Measurements from ENCODE around the gene WLS. TPM values are rescaled to one million over a fixed set of nuclear protein-coding genes. Genes with fewer than 3 reads are reported as not detected.
"Not testable (repeated sequence)": the region's sequence is repeated elsewhere in the genome, so short reads cannot be mapped to it uniquely, and the experiment has no call there.

Gene WLS
- total RNA-seq: 70.8 TPM

- ATAC-seq: peak; percentile 70
These were observed at the start of gene WLS for GRCh38 chr1:68232289-68233148. Gene WLS (minus strand): TSS chr1:68232523. CDS start chr1:68232299, 224 bp downstream.

GRCh38 chr1:68280286-68280685 lies 48.0 kb upstream of the WLS start:
- no peak for ATAC-seq

GRCh38 chr1:68279846-68280245 lies 47.5 kb upstream of the WLS start:
- no peak for ATAC-seq

- ATAC-seq: no peak
These were observed 45.9 kb upstream of the WLS start for GRCh38 chr1:68278221-68278620.

- ATAC-seq: no peak
These were observed 44.1 kb upstream of the WLS start for GRCh38 chr1:68276448-68276847.

- ATAC-seq: no peak
These were observed 41.2 kb upstream of the WLS start for GRCh38 chr1:68273530-68273929.

GRCh38 chr1:68271596-68271995 lies 39.3 kb upstream of the WLS start:
- no peak for ATAC-seq

GRCh38 chr1:68270951-68271350 lies 38.6 kb upstream of the WLS start:
- no peak for ATAC-seq

GRCh38 chr1:68269637-68270430 lies 37.5 kb upstream of the WLS start:
- no peak for ATAC-seq

GRCh38 chr1:68268896-68269483 lies 36.7 kb upstream of the WLS start:
- ATAC-seq: no peak

- not testable (repeated sequence) for ATAC-seq
These were observed 24.5 kb upstream of the WLS start for GRCh38 chr1:68256824-68257223.

GRCh38 chr1:68255301-68255700 lies 23.0 kb upstream of the WLS start:
- no peak for ATAC-seq

- no peak for ATAC-seq
These were observed 22.4 kb upstream of the WLS start for GRCh38 chr1:68254667-68255226.

- no peak for ATAC-seq
These were observed 4.7 kb upstream of the WLS start for GRCh38 chr1:68237040-68237439.

- ATAC-seq: peak; percentile 64
These were observed 1.8 kb upstream of the WLS start for GRCh38 chr1:68234094-68234493.

- ATAC-seq: no peak
These were observed 879 bp upstream of the WLS start for GRCh38 chr1:68233202-68233601.

GRCh38 chr1:68231627-68232288 lies 565 bp downstream of the WLS start:
- peak; percentile 40 for ATAC-seq

- peak; percentile 39 for ATAC-seq
These were observed 1.3 kb downstream of the WLS start for GRCh38 chr1:68230901-68231626.

- ATAC-seq: no peak
These were observed 1.9 kb downstream of the WLS start for GRCh38 chr1:68230484-68230802.

GRCh38 chr1:68229650-68230483 lies 2.5 kb downstream of the WLS start:
- ATAC-seq: no peak

GRCh38 chr1:68228851-68229250 lies 3.5 kb downstream of the WLS start:
- ATAC-seq: no peak

Measured in esophagus mucosa (tissue), 1 donor.